Upper lobe of left lung (tissue), 6 donors: Measurements from ENCODE around the gene TCHHL1. TPM values are rescaled to one million over a fixed set of nuclear protein-coding genes. Genes with fewer than 3 reads are reported as not detected.

Experiments used
- ATAC-seq, 2 donors: fragments of 200-7000 bp; cut with Tn5 transposase; one replicate each; pipeline ENCODE4 v1.9.1; 2022; ENCODE audit warnings: mild to moderate bottlenecking in 2 of 2, moderate library complexity in 2 of 2; ENCODE audit not compliant: low FRiP score in 2 of 2
- DNase-seq, 2 donors: peaks; one replicate each; pipeline ENCODE4 v3.0.0-alpha.2; 2019 to 2020
- H3K27ac ChIP-seq, 4 donors: fragments of 200-600 bp; sonication (generic); one replicate each; pipeline ENCODE4 v1.5.1; 2016 to 2019
- H3K27me3 ChIP-seq, 4 donors: fragments of 200-600 bp; sonication (generic); one replicate each; pipeline ENCODE4 v1.5.1; 2017 to 2019
- H3K36me3 ChIP-seq, 4 donors: fragments of 200-600 bp; sonication (generic); one replicate each; pipeline ENCODE4 v1.5.1; 2016 to 2019
- H3K4me1 ChIP-seq, 4 donors: fragments of 200-600 bp; sonication (generic); one replicate each; pipeline ENCODE4 v1.5.1; 2018 to 2019
- H3K4me3 ChIP-seq, 4 donors: fragments of 200-600 bp; sonication (generic); one replicate each; pipeline ENCODE4 v1.5.1; 2017 to 2019; ENCODE audit warnings: mild to moderate bottlenecking in 2 of 4, moderate library complexity in 1 of 4
- H3K9me3 ChIP-seq, 4 donors: fragments of 200-600 bp; sonication (generic); one replicate each; pipeline ENCODE4 v1.5.1; 2018 to 2019
- EP300 ChIP-seq, 4 donors: sonication (generic); formaldehyde crosslinking; IDR thresholded peaks; one replicate each; pipeline ENCODE4 v1.5.1; 2017; ENCODE audit warnings: antibody characterized with exemption in 4 of 4, control low read depth in 2 of 4
- POLR2A ChIP-seq, 4 donors: fragments of 450-650 bp; IDR thresholded peaks; one replicate each; pipeline ENCODE4 v1.5.1; 2016 to 2017; ENCODE audit warnings: antibody characterized with exemption in 4 of 4, mild to moderate bottlenecking in 2 of 4
- POLR2AphosphoS5 ChIP-seq, 2 donors: sonication (generic); formaldehyde crosslinking; IDR thresholded peaks; one replicate each; pipeline ENCODE4 v1.5.1; 2017; ENCODE audit warnings: antibody characterized with exemption in 2 of 2
- WGBS, 2 donors: methylation state at CpG; one replicate each; pipeline ENCODE4 v1.1.5; 2017 to 2018; 5-methylcytosine and 5-hydroxymethylcytosine counted together
- total RNA-seq, 6 donors: library from RNA; depleted of rRNA in 4 of 6; stranded (reverse); fragments of >200 nt in 4 of 6; gene quantifications; one replicate each; pipeline versions ENCODE4 v1.1.0 to v1.2.1, GENCODE V29; 2016 to 2021
- TF ChIP-seq, protein P1 (sequence below), 6 experiments: fragments of 450-650 bp in 4 of 6; fragments of 200-600 bp in 2 of 6; sonication (generic) in 2 of 6; IDR thresholded peaks; one replicate each; pipeline ENCODE4 v1.5.1; 2016 to 2019; ENCODE audit warnings: antibody characterized with exemption in 6 of 6
- donor health status: DM: no; HTN: no; CAD: no; lungs with moderate emphysema.
- donor health status: DM: no; HTN: yes; CAD: no; lungs with severe emphysema.

The TCHHL1 gene
- total RNA-seq, 6 donors from 2014 or later, result not detected

DNA sequence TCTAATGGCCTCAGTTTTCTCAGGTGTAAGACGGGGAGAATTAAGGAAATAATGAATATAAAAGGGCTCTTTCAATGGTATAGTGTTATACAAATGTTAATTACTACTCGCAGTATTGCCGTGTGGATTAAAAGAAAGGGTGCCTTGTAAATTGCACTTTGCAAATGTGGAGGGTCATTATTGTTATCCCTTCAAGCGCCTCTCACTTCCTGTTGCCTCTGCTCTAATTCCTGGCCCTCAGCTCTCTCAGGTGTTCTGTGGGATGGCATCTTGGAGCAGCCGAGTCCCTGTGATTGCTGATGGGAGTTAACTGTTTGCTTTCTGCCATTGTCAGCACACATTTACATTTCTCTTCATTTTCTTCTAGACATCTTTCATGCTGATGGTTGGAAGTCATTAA is 45.0 kb downstream of the TCHHL1 start:
- Histone ChIP-seq H3K27ac (no peak overlapping the region), H3K4me3 (no peak overlapping the region), H3K4me1 (peaks cover 20 to 30% (median 23%) of the 10 kb centered on the region in 4 donors), H3K36me3 (no peaks in the 10 kb centered on the region), H3K27me3 (no peaks in the 10 kb centered on the region), H3K9me3 (no peaks in the 10 kb centered on the region)
- ATAC-seq, result no peak
- TF ChIP-seq EP300 (IDR thresholded peaks at IDR 0.05), result no peak
- TF ChIP-seq, protein P1, sequence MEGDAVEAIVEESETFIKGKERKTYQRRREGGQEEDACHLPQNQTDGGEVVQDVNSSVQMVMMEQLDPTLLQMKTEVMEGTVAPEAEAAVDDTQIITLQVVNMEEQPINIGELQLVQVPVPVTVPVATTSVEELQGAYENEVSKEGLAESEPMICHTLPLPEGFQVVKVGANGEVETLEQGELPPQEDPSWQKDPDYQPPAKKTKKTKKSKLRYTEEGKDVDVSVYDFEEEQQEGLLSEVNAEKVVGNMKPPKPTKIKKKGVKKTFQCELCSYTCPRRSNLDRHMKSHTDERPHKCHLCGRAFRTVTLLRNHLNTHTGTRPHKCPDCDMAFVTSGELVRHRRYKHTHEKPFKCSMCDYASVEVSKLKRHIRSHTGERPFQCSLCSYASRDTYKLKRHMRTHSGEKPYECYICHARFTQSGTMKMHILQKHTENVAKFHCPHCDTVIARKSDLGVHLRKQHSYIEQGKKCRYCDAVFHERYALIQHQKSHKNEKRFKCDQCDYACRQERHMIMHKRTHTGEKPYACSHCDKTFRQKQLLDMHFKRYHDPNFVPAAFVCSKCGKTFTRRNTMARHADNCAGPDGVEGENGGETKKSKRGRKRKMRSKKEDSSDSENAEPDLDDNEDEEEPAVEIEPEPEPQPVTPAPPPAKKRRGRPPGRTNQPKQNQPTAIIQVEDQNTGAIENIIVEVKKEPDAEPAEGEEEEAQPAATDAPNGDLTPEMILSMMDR (IDR thresholded peaks at IDR 0.05), result no peak
- TF ChIP-seq POLR2A (IDR thresholded peaks at IDR 0.05), result no peak
- TF ChIP-seq POLR2AphosphoS5 (IDR thresholded peaks at IDR 0.05), result no peak
- 58 to 64% methylated on average over 5 of the region's 5 CpGs for WGBS, 2 donors
- no peak for DNase-seq

DNA sequence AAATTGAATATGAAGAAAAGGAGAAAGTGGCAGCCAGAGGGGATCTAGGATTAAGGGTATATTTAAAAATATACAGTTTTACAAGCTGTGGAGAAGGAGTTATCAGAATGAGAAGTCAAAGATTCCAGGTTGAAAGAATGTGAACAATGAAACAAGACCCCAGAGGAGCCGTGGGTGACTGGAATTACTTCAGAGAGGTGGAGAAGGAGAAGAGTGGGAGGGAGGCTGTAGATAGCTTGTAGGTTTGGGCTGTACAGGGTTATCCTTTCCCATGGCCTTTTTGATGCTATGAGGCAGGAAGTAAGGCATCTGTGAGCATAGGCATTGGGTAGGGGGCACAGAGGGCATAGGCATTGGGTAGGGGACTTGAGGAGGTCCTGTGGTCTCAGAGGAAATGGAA is 46.8 kb downstream of the TCHHL1 start:
- TF ChIP-seq EP300 (IDR thresholded peaks at IDR 0.05) (no peak), POLR2A (IDR thresholded peaks at IDR 0.05) (no peak), POLR2AphosphoS5 (IDR thresholded peaks at IDR 0.05) (no peak)
- TF ChIP-seq, protein P1 (IDR thresholded peaks at IDR 0.05), result no peak
- H3K36me3 ChIP-seq, result no peaks in the 10 kb centered on the region
- no peaks in the 10 kb centered on the region for H3K9me3 ChIP-seq
- H3K4me3 ChIP-seq, result no peak overlapping the region
- no peaks in the 10 kb centered on the region for H3K27me3 ChIP-seq
- WGBS, 2 donors, result 65 to 70% methylated on average over 1 of the region's 1 CpG
- H3K27ac ChIP-seq, result no peak overlapping the region
- peaks cover 5 to 27% (median 22%) of the 10 kb centered on the region in 4 donors for H3K4me1 ChIP-seq
- DNase-seq (no peak), ATAC-seq (no peak)

DNA sequence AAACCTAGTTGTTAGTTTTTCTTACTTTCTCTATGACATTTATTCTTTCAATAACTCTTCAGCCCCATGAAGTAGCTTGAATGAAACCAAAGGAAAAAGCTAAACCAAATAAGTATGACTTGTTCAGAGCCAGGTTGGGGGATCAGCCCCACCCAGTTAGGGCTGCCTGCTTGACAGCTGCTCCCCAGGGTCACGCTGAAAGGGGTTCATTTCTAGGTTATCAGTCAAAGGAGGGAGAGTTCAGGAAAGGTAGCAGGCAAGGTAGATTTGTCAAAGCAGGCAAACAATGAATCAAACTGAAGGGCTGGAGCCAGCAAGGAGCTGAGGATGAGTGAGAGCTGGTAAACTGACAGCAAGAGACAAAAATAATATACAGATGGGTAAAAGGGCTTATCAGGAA is 49.0 kb downstream of the TCHHL1 start:
- no peaks in the 10 kb centered on the region for H3K27me3 ChIP-seq
- no peak overlapping the region for H3K27ac ChIP-seq
- ATAC-seq (no peak), DNase-seq (no peak)
- TF ChIP-seq, protein P1 (IDR thresholded peaks at IDR 0.05), result no peak
- TF ChIP-seq EP300 (IDR thresholded peaks at IDR 0.05) (no peak), POLR2A (IDR thresholded peaks at IDR 0.05) (no peak), POLR2AphosphoS5 (IDR thresholded peaks at IDR 0.05) (no peak)
- no peaks in the 10 kb centered on the region for H3K9me3 ChIP-seq
- H3K4me1 ChIP-seq, result peaks cover 7 to 29% (median 26%) of the 10 kb centered on the region in 4 donors
- WGBS, 2 donors, result 65 to 76% methylated on average over 1 of the region's 1 CpG
- no peaks in the 10 kb centered on the region for H3K36me3 ChIP-seq
- H3K4me3 ChIP-seq, result no peak overlapping the region

DNA sequence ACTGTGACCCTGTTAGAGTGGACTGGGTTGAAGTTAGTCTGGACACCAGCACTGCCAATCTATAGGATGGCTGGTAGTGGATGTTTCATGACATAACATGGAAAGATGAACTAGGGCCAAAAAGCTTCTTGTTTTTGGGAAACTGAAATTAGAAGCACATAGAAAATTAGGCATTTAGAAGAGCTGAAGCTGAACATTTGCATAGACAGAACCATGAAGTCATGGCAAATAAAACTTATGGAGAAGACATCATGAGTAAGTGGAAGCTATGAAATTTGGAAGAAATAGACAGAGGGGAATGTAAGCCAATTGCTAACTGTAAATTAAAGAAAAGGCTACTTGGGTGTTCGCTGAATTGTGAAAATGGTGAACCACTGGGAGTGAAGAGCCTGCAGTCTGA is 49.4 kb downstream of the TCHHL1 start:
- no peak for TF ChIP-seq POLR2A (IDR thresholded peaks at IDR 0.05)
- no peak overlapping the region for H3K4me3 ChIP-seq
- WGBS, 2 donors, result 91 to 98% methylated on average over 1 of the region's 1 CpG
- H3K4me1 ChIP-seq, result peaks cover 10 to 34% (median 30%) of the 10 kb centered on the region in 4 donors
- H3K27me3 ChIP-seq, result no peaks in the 10 kb centered on the region
- H3K36me3 ChIP-seq, result no peaks in the 10 kb centered on the region
- no peaks in the 10 kb centered on the region for H3K9me3 ChIP-seq
- peak overlapping the region in 3 of 4 donors; percentile 13 to 98 (median 95) for H3K27ac ChIP-seq
- ATAC-seq (no peak), DNase-seq (no peak)

DNA sequence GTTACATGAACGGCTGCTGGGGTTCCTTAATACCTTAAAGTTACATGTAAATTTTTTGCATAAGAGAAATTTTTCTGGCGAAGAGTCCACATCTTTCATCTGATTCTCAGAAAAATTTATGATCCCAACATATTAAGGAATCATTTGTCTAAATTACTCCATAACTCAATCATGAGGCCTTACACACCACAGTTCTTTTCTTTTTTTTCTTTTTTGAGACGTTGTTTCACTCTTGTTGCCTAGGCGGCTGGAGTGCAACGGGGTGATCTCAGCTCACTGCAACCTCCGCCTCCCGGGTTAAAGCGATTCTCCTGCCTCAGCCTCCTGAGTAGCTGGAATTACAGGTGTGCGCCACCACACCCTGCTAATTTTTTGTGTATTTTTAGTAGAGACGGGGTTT is 50.0 kb downstream of the TCHHL1 start:
- 84 to 87% methylated on average over 10 of the region's 10 CpGs for WGBS, 2 donors
- no peak for DNase-seq
- no peaks in the 10 kb centered on the region for H3K9me3 ChIP-seq
- H3K36me3 ChIP-seq, result peaks cover 0 to 1% (median under 1%) of the 10 kb centered on the region in 4 donors
- H3K4me3 ChIP-seq, result no peak overlapping the region
- H3K27ac ChIP-seq, result peak overlapping the region; percentile 89 to 98 (median 95)
- H3K4me1 ChIP-seq, result peaks cover 15 to 40% (median 36%) of the 10 kb centered on the region in 4 donors
- no peaks in the 10 kb centered on the region for H3K27me3 ChIP-seq
- TF ChIP-seq, protein P1 (IDR thresholded peaks at IDR 0.05), result no peak
- no peak for TF ChIP-seq POLR2A (IDR thresholded peaks at IDR 0.05)
- no peak for TF ChIP-seq EP300 (IDR thresholded peaks at IDR 0.05)
- no peak for TF ChIP-seq POLR2AphosphoS5 (IDR thresholded peaks at IDR 0.05)
- ATAC-seq, result no peak
